ENCODE data around the gene RERE. TPM values are rescaled to one million over a fixed set of nuclear protein-coding genes. Genes with fewer than 3 reads are reported as not detected.

Gene RERE
- total RNA-seq, 1 donor = 55.0 TPM

DNA sequence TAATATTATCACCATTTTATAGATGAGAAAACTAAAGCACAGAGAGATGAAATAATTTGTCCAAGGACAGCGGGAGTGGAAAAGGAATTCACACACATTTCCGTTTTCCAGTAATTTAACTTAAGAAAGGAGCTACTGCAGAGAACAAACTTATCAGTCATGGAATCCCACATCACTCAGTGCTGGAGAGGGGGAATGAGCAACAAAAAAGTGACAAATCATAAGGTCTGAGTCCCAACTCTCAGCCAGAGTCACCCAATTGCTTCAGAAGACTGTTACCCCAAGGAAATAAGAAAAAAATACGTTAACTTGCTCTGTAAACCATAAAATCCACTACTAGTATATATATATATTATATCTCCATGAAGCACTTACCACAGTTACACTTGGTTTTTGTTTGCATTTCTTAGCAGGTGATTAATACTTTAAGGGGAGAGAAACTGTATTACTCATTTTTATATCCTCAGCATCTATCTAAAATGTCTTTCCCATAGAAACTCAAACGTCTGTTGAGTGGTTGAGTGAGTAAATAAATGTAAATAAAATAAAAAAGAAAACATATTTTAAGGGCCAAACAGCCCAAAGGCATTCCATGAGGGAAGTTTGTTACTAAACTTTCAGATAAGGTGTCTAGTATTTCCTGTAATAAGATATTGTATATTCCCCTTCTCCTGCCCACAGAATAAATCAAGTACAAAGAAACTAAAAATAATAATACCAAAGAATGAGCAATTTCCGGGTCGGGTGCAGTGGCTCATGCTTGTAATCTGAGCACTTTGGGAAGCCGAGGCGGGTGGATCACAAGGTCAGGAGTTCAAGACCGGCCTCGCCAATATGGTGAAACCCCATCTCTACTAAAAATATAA, 422.8 kb downstream of the RERE start:
- Histone ChIP-seq H3K4me2 (ENCODE audit: insufficient read depth, low read length) (peak overlapping the region; percentile 44), H3K27ac (ENCODE audit: low read depth, low read length) (peak overlapping the region; percentile 98), H3K27me3 (ENCODE audit: insufficient read depth, low read length) (no peaks in the 10 kb centered on the region)

GRCh38 chr1:8392522-8392921, 424.9 kb downstream of the RERE start:
- TF ChIP-seq CTCF (IDR thresholded peaks at IDR 0.05; ENCODE audit: extremely low read depth, low read depth, low read length) = no peak
- H3K4me1 ChIP-seq (ENCODE audit: insufficient read depth, low read length) = peaks cover 38% of the 10 kb centered on the region
- H3K9me3 ChIP-seq (ENCODE audit: low read depth, low read length) = no peaks in the 10 kb centered on the region
- no peak overlapping the region for H3K27ac ChIP-seq (ENCODE audit: low read depth, low read length)
- H3K27me3 ChIP-seq (ENCODE audit: insufficient read depth, low read length) = no peaks in the 10 kb centered on the region
- H2AFZ ChIP-seq (ENCODE audit: low read length) = no peak overlapping the region
- no peak for DNase-seq (ENCODE audit: insufficient read length, low spot score, missing footprints)
- peaks cover 28% of the 10 kb centered on the region for H3K36me3 ChIP-seq (ENCODE audit: insufficient read depth, low read length)
- no peaks in the 10 kb centered on the region for H4K20me1 ChIP-seq (ENCODE audit: insufficient read depth, low read length)
- peaks cover 72% of the 10 kb centered on the region for H3K79me2 ChIP-seq (ENCODE audit: insufficient read depth, low read length)
- H3K4me3 ChIP-seq (ENCODE audit: insufficient read depth, low read length) = no peak overlapping the region
- H3K4me2 ChIP-seq (ENCODE audit: insufficient read depth, low read length) = no peak overlapping the region

More for the DNA sequence above, 422.8 kb downstream of the RERE start:
- H3K9me3 ChIP-seq (ENCODE audit: low read depth, low read length) = no peaks in the 10 kb centered on the region
- no peak for TF ChIP-seq CTCF (IDR thresholded peaks at IDR 0.05; ENCODE audit: extremely low read depth, low read depth, low read length)
- H3K4me3 ChIP-seq (ENCODE audit: insufficient read depth, low read length) = no peak overlapping the region
- peak; percentile 87 for DNase-seq (ENCODE audit: insufficient read length, low spot score, missing footprints)
- H3K36me3 ChIP-seq (ENCODE audit: insufficient read depth, low read length) = peaks cover 22% of the 10 kb centered on the region
- no peaks in the 10 kb centered on the region for H4K20me1 ChIP-seq (ENCODE audit: insufficient read depth, low read length)
- H2AFZ ChIP-seq (ENCODE audit: low read length) = no peak overlapping the region
- peaks cover 55% of the 10 kb centered on the region for H3K4me1 ChIP-seq (ENCODE audit: insufficient read depth, low read length)
- peaks cover 67% of the 10 kb centered on the region for H3K79me2 ChIP-seq (ENCODE audit: insufficient read depth, low read length)

GRCh38 chr1:8390707-8391106, 426.7 kb downstream of the RERE start:
- Histone ChIP-seq H3K79me2 (ENCODE audit: insufficient read depth, low read length) (peaks cover 83% of the 10 kb centered on the region), H4K20me1 (ENCODE audit: insufficient read depth, low read length) (no peaks in the 10 kb centered on the region), H3K27ac (ENCODE audit: low read depth, low read length) (peak overlapping the region; percentile 43), H3K4me2 (ENCODE audit: insufficient read depth, low read length) (no peak overlapping the region), H3K4me3 (ENCODE audit: insufficient read depth, low read length) (no peak overlapping the region), H3K9me3 (ENCODE audit: low read depth, low read length) (no peaks in the 10 kb centered on the region), H3K4me1 (ENCODE audit: insufficient read depth, low read length) (peaks cover 21% of the 10 kb centered on the region), H3K36me3 (ENCODE audit: insufficient read depth, low read length) (peaks cover 28% of the 10 kb centered on the region), H3K27me3 (ENCODE audit: insufficient read depth, low read length) (no peaks in the 10 kb centered on the region), H2AFZ (ENCODE audit: low read length) (no peak overlapping the region)
- TF ChIP-seq CTCF (IDR thresholded peaks at IDR 0.05; ENCODE audit: extremely low read depth, low read depth, low read length) = no peak
- DNase-seq (ENCODE audit: insufficient read length, low spot score, missing footprints) = no peak

DNA sequence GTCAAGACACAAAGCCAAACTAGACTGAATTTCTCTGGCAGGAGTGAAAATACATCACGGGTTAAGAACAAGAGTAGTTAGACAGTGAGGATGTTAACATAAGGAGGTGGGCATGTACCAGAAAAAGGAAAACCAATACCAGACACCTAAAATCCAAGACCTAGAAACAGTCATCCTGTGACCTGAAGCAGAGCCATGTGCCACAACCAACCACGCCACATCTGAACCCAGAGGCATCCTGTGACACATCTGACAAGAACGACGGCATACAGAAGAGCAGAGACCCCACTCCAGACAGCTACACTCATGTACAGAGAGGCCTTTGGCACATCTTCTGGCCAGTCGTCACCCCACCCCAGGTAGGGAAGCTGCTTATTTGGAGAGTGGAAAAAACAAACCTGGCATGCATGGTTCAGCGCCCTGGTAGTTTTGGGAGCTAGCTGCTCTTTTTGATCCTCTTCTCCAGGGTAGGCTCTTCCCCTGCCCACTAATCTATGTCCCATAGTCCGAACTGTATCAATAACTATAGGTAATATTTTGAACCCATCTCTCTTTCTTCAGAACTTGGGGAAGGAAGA, 427.4 kb downstream of the RERE start:
- H3K79me2 ChIP-seq (ENCODE audit: insufficient read depth, low read length) = peaks cover 85% of the 10 kb centered on the region
- H4K20me1 ChIP-seq (ENCODE audit: insufficient read depth, low read length) = no peaks in the 10 kb centered on the region
- no peak for TF ChIP-seq CTCF (IDR thresholded peaks at IDR 0.05; ENCODE audit: extremely low read depth, low read depth, low read length)
- H3K4me2 ChIP-seq (ENCODE audit: insufficient read depth, low read length) = no peak overlapping the region
- no peaks in the 10 kb centered on the region for H3K27me3 ChIP-seq (ENCODE audit: insufficient read depth, low read length)
- DNase-seq (ENCODE audit: insufficient read length, low spot score, missing footprints) = no peak
- no peak overlapping the region for H2AFZ ChIP-seq (ENCODE audit: low read length)
- no peaks in the 10 kb centered on the region for H3K9me3 ChIP-seq (ENCODE audit: low read depth, low read length)
- peaks cover 16% of the 10 kb centered on the region for H3K4me1 ChIP-seq (ENCODE audit: insufficient read depth, low read length)
- peak overlapping the region; percentile 17 for H3K27ac ChIP-seq (ENCODE audit: low read depth, low read length)
- peaks cover 28% of the 10 kb centered on the region for H3K36me3 ChIP-seq (ENCODE audit: insufficient read depth, low read length)
- H3K4me3 ChIP-seq (ENCODE audit: insufficient read depth, low read length) = no peak overlapping the region

Data from osteoblast (primary cell).